ENCODE results near the gene CDK10. TPM values are rescaled to one million over a fixed set of nuclear protein-coding genes. Genes with fewer than 3 reads are reported as not detected.
A peak's percentile ranks its signal among the peaks of the same experiment; 100 is the strongest.

CDK10 gene
- total RNA-seq, 4 donors from 2014 or later = 32.6 to 93.6 (median 65.7) TPM

GRCh38 chr16:89722392-89723278 lies 36.1 kb downstream of the CDK10 start:
- Histone ChIP-seq H3K4me3 (peak overlapping the region; percentile 70 to 98 (median 81)), H3K4me1 (peaks cover 6 to 60% (median 35%) of the 10 kb centered on the region in 4 donors), H3K27me3 (no peaks in the 10 kb centered on the region), H3K27ac (peak overlapping the region; percentile 92 to 99 (median 96)), H3K36me3 (peaks cover 0 to 46% (median 7%) of the 10 kb centered on the region in 3 donors), H3K9me3 (no peaks in the 10 kb centered on the region)
- DNase-seq (ENCODE audit: low spot score in 2 of 2) = peak in 1 of 2 donors; percentile 37
- WGBS, 2 donors = 22 to 25% methylated on average over 41 to 56 of the region's 56 CpGs
- peak in 1 of 2 donors; percentile 27 for TF ChIP-seq POLR2A (IDR thresholded peaks at IDR 0.05)
- TF ChIP-seq CTCF (IDR thresholded peaks at IDR 0.05) = no peak
- peak in 1 of 2 donors; percentile 63 for TF ChIP-seq EP300 (IDR thresholded peaks at IDR 0.05)

GRCh38 chr16:89723279-89724250 lies 37.1 kb downstream of the CDK10 start:
- Histone ChIP-seq H3K36me3 (peaks cover 0 to 56% (median 7%) of the 10 kb centered on the region in 3 donors), H3K27ac (peak overlapping the region; percentile 92 to 99 (median 96)), H3K4me1 (peaks cover 6 to 60% (median 35%) of the 10 kb centered on the region in 4 donors), H3K27me3 (no peaks in the 10 kb centered on the region), H3K9me3 (no peaks in the 10 kb centered on the region), H3K4me3 (peak overlapping the region; percentile 70 to 98 (median 81))
- DNase-seq (ENCODE audit: low spot score in 2 of 2) = peak in 1 of 2 donors; percentile 70
- TF ChIP-seq EP300 (IDR thresholded peaks at IDR 0.05) = peak; percentile 62 to 90
- TF ChIP-seq CTCF (IDR thresholded peaks at IDR 0.05) = no peak
- peak in 1 of 2 donors; percentile 28 for TF ChIP-seq POLR2A (IDR thresholded peaks at IDR 0.05)
- 41 to 58% methylated on average over 23 of the region's 30 CpGs for WGBS, 2 donors

DNA sequence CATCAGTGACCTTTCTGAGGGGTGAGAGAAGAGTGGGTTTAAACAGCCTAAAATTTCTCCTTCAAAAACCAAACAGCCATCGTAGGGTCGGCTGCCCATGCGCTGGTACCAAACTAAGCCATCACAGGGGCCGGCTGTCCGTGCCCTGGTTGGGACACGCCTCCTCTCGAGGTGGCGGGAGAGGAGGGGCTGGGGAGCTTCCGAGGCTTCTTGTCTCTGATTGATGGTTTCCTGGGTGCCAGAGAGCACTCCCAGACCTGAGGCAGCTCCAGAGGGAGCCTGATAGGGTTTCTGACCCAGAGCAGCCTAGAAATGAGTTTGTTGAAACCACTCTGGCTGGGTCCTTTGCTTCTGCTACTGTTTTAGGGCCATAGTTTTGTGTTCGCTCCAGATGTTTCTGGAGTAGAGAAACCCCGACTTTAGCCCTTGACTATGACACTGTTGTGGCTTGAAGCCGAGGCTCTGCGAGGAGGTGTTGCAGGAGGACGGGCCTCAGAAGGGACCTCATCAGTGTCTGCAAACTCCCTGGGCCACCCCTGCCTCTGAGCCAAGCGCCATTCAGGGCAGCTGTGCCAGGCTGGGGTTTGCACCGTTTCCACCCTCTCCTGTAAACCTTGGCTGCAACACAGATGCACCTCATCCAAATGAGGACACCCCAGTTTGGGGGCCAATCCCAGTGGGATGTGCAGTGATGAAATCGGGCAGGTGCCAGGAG lies 41.1 kb downstream of the CDK10 start:
- TF ChIP-seq CTCF (IDR thresholded peaks at IDR 0.05) (no peak), POLR2A (IDR thresholded peaks at IDR 0.05) (no peak), EP300 (IDR thresholded peaks at IDR 0.05) (no peak)
- Histone ChIP-seq H3K27ac (no peak overlapping the region), H3K9me3 (no peaks in the 10 kb centered on the region), H3K36me3 (peaks cover 0 to 96% (median 31%) of the 10 kb centered on the region in 3 donors), H3K4me1 (peaks cover 4 to 34% (median 20%) of the 10 kb centered on the region in 4 donors), H3K4me3 (no peak overlapping the region), H3K27me3 (no peaks in the 10 kb centered on the region)
- no peak for DNase-seq (ENCODE audit: low spot score in 2 of 2)
- WGBS, 2 donors = 82 to 83% methylated on average over 16 to 17 of the region's 17 CpGs

GRCh38 chr16:89729293-89729692 lies 42.8 kb downstream of the CDK10 start:
- no peak for DNase-seq (ENCODE audit: low spot score in 2 of 2)
- 84 to 95% methylated on average over 16 to 18 of the region's 18 CpGs for WGBS, 2 donors
- H3K4me3 ChIP-seq = no peak overlapping the region
- H3K27ac ChIP-seq = no peak overlapping the region
- peaks cover 3 to 99% (median 42%) of the 10 kb centered on the region in 3 donors for H3K36me3 ChIP-seq
- H3K9me3 ChIP-seq = no peaks in the 10 kb centered on the region
- H3K27me3 ChIP-seq = no peaks in the 10 kb centered on the region
- peaks cover 0 to 17% (median 2%) of the 10 kb centered on the region in 4 donors for H3K4me1 ChIP-seq
- TF ChIP-seq POLR2A (IDR thresholded peaks at IDR 0.05) = no peak
- no peak for TF ChIP-seq CTCF (IDR thresholded peaks at IDR 0.05)
- no peak for TF ChIP-seq EP300 (IDR thresholded peaks at IDR 0.05)

All from tibial nerve (tissue), 4 donors.